Measurements from ENCODE around the gene ZFP82.

GRCh38 chr19:36420961-36421748, 2.7 kb upstream of the ZFP82 start:
- TF ChIP-seq CTCF (IDR thresholded peaks at IDR 0.05; ENCODE audit: poor library complexity), result no peak
- TF ChIP-seq EZH2 (IDR thresholded peaks at IDR 0.05; ENCODE audit: borderline replicate concordance), result no peak
